B cell (primary cell): ENCODE measurements around the gene MEGF11. TPM values are rescaled to one million over a fixed set of nuclear protein-coding genes. Genes with fewer than 3 reads are reported as not detected.

Source experiments
- ATAC-seq: fragments of 200-7000 bp; cut with Tn5 transposase; one replicate; pipeline ENCODE4 v1.10.0; 2021; ENCODE audit warnings: low read depth, mild to moderate bottlenecking, moderate number of reproducible peaks, moderate library complexity
- CTCF ChIA-PET: fragments of 350-600 bp; sonication (Branson Sonifier 250); formaldehyde crosslinking; loops from one replicate; lab custom pipeline; 2021; ENCODE audit warnings: antibody characterized with exemption, inconsistent platforms; lab: Charles Lee
- POLR2A ChIA-PET: fragments of 350-600 bp; sonication (Branson Sonifier 250); formaldehyde crosslinking; loops from one replicate; lab custom pipeline; 2021; ENCODE audit warnings: antibody characterized with exemption; lab: Charles Lee
- DNase-seq: peaks from one replicate; pipeline ENCODE4 v3.0.0; 2013
- H2AFZ ChIP-seq: 2 replicates; pipeline ENCODE4 v1.6.1; 2012; ENCODE audit warnings: mild to moderate bottlenecking, low read depth, low read length; ENCODE audit not compliant: insufficient read depth, poor library complexity, severe bottlenecking
- H3K27ac ChIP-seq, 2 donors: 1 replicate in 1 of 2; 2 replicates in 1 of 2; pipeline ENCODE4 v1.5.1; 2012 to 2013; ENCODE audit warnings: low read length in 2 of 2, mild to moderate bottlenecking in 2 of 2, moderate library complexity in 1 of 2
- H3K27me3 ChIP-seq, 4 experiments: fragments of 200-600 bp in 1 of 4; sonication (generic) in 1 of 4; replicated peaks in 1 of 4; 1 replicate in 2 of 4; 2 replicates in 2 of 4; pipeline versions ENCODE4 v1.6.1 to v1.7.0; 2013 to 2016; ENCODE audit warnings: low read length in 3 of 4, mild to moderate bottlenecking in 2 of 4, mixed read lengths in 1 of 4, moderate library complexity in 1 of 4; ENCODE audit not compliant: insufficient read depth in 4 of 4, control insufficient read depth in 3 of 4; ENCODE audit errors: control extremely low read depth in 1 of 4
- H3K36me3 ChIP-seq, 2 experiments: replicated peaks in 1 of 2; 1 replicate in 1 of 2; 2 replicates in 1 of 2; pipeline versions ENCODE4 v1.6.1 to v1.7.1; 2013; ENCODE audit warnings: low read length in 1 of 2; ENCODE audit not compliant: insufficient read depth in 2 of 2, control insufficient read depth in 1 of 2; ENCODE audit errors: control extremely low read depth in 1 of 2, extremely low read depth in 1 of 2
- H3K4me1 ChIP-seq, 2 donors: fragments of 200-600 bp in 1 of 2; sonication (generic) in 1 of 2; 1 replicate in 1 of 2; 2 replicates in 1 of 2; pipeline versions ENCODE4 v1.5.1 to v1.6.1; 2013 to 2017; ENCODE audit warnings: low read length in 2 of 2; ENCODE audit not compliant: control insufficient read depth in 2 of 2, insufficient read depth in 2 of 2
- H3K4me2 ChIP-seq: replicated peaks from 2 replicates; pipeline ENCODE3; 2012; ENCODE audit warnings: mild to moderate bottlenecking, low read depth, low read length; ENCODE audit not compliant: poor library complexity, severe bottlenecking
- H3K4me3 ChIP-seq, 5 experiments: fragments of 200-600 bp in 1 of 5; sonication (generic) in 1 of 5; 1 replicate in 3 of 5; 2 replicates in 2 of 5; pipeline versions ENCODE4 v1.5.1 to v1.7.0; 2011 to 2016; ENCODE audit warnings: low read length in 4 of 5, mild to moderate bottlenecking in 4 of 5, low read depth in 2 of 5, control low read depth in 1 of 5, moderate library complexity in 1 of 5; ENCODE audit not compliant: insufficient read depth in 1 of 5; ENCODE audit errors: control extremely low read depth in 1 of 5, extremely low read depth in 1 of 5
- H3K79me2 ChIP-seq: fragments of 200-600 bp; sonication (generic); one replicate; pipeline ENCODE4 v1.6.0; 2016; ENCODE audit warnings: low read length; ENCODE audit not compliant: control insufficient read depth, insufficient read depth
- H3K9ac ChIP-seq: fragments of 200-600 bp; sonication (generic); 2 replicates; pipeline ENCODE4 v1.6.1; 2017; ENCODE audit warnings: mild to moderate bottlenecking, low read length, moderate library complexity
- H3K9me3 ChIP-seq, 3 donors: one replicate each; pipeline versions ENCODE4 v1.6.1 to v1.7.1; 2013; ENCODE audit warnings: low read length in 2 of 3; ENCODE audit not compliant: control insufficient read depth in 2 of 3, insufficient read depth in 1 of 3; ENCODE audit errors: control extremely low read depth in 1 of 3
- H4K20me1 ChIP-seq: 2 replicates; pipeline ENCODE4 v1.6.0; 2012; ENCODE audit warnings: mild to moderate bottlenecking, low read length; ENCODE audit not compliant: insufficient read depth, control insufficient read depth, poor library complexity, severe bottlenecking
- H3K27ac Mint-ChIP-seq: one replicate; pipeline ENCODE4 v1.8.0; 2021; ENCODE audit warnings: mixed read lengths
- H3K27me3 Mint-ChIP-seq: one replicate; pipeline ENCODE4 v1.8.0; 2021; ENCODE audit warnings: mixed read lengths
- H3K4me1 Mint-ChIP-seq: one replicate; pipeline ENCODE4 v1.8.0; 2021; ENCODE audit warnings: mixed read lengths
- H3K4me3 Mint-ChIP-seq: one replicate; pipeline ENCODE4 v1.8.0; 2021; ENCODE audit warnings: mixed read lengths
- H3K9me3 Mint-ChIP-seq: one replicate; pipeline ENCODE4 v1.8.0; 2022; ENCODE audit warnings: mixed read lengths; ENCODE audit not compliant: insufficient read depth
- EZH2 ChIP-seq: IDR thresholded peaks from 2 replicates; pipeline ENCODE4 v1.6.1; 2012; ENCODE audit warnings: borderline replicate concordance, low read depth, mild to moderate bottlenecking, moderate library complexity, low read length; ENCODE audit not compliant: insufficient read depth, poor library complexity, severe bottlenecking
- WGBS: methylation state at CpG from one replicate; pipeline ENCODE4 v1.1.5; 2013; ENCODE audit warnings: missing lambda C conversion rate; ENCODE audit not compliant: insufficient coverage; 5-methylcytosine and 5-hydroxymethylcytosine counted together
- intact Hi-C: fragments of 100-400 bp; cut with micrococcal nuclease; formaldehyde crosslinking; loops from one replicate; pipeline ENCODE4 v1.10.0; 2022
- polyA plus RNA-seq: library from polyadenylated mRNA; depleted of rRNA; stranded (reverse); fragments of >200 nt; gene quantifications from 2 replicates; pipeline ENCODE4 v1.2.3, GENCODE V29; 2012
- total RNA-seq, 2 donors: library from RNA; stranded (reverse); fragments of 120-200 nt in 1 of 2; gene quantifications; 1 replicate in 1 of 2; 2 replicates in 1 of 2; pipeline versions ENCODE4 v1.2.3 to v1.2.4, GENCODE V29; 2013 to 2022
- TF ChIP-seq, protein P1 (sequence below): fragments of 200-600 bp; IDR thresholded peaks from one replicate; pipeline ENCODE4 v1.8.0; 2022; ENCODE audit warnings: antibody characterized with exemption, mild to moderate bottlenecking

MEGF11 gene
- total and polyA plus RNA-seq, 2 donors (not counting 1 experiment from before 2014, with no cell fraction given), result 0.04 to 0.34 TPM

DNA sequence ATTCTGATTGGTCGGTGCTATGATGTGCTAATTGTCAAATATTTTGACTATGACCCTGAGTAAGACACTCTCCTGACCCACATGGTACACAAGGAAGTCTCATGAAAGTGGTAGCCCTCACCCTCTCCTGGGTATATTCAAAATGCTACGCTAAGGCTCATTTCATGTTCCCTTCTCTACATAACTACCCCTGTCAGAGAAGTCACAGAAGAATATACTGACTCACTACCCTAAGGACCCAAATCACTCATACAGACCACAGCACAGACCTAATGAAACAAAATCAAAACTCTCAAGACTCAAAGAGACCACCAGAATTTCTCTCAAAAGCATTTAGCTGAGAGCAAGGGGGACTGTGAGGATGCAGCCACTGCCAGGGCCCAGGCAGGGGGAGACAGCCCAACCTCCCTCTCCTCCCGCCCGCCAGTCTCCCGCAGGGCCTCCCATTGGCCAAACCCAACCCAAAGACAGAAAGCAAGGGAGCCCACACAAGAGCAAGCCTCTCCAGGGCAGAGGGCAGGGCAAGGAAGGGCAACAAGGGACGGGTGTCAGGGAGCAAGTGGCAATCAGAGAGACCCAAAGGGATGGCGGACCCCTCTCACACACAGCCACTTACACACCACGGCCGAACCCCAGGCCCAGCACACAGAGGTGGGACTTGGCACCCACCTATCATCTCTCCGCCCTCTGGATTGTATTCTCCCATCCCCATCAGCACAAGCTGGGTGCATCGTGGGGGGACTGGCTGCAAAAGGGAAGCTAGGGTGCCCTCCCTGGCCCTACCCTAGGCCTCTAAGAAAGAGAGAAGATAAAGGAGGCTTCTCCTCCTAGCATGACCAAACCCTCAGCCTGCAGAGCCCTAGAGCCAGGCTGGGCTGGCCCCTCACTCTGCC, 41.6 kb downstream of the MEGF11 start:
- no peak overlapping the region for H3K9ac ChIP-seq
- ATAC-seq, result no peak
- H3K27me3 ChIP-seq, result no peaks in the 10 kb centered on the region
- no peak overlapping the region for H3K27ac ChIP-seq
- Mint-ChIP-seq H3K9me3 (peaks cover 1% of the 10 kb centered on the region), H3K27ac (no peak overlapping the region), H3K4me3 (no peak overlapping the region), H3K4me1 (no peaks in the 10 kb centered on the region), H3K27me3 (peaks cover 4% of the 10 kb centered on the region)
- no peak overlapping the region for H3K4me3 ChIP-seq
- no peaks in the 10 kb centered on the region for H3K79me2 ChIP-seq
- H3K4me2 ChIP-seq, result no peak overlapping the region
- intact Hi-C loops, result no loop called here
- 92% methylated on average over 10 of the region's 11 CpGs for WGBS
- no peaks in the 10 kb centered on the region for H3K9me3 ChIP-seq
- no peaks in the 10 kb centered on the region for H3K36me3 ChIP-seq
- H2AFZ ChIP-seq, result no peak overlapping the region
- DNase-seq, result no peak
- H4K20me1 ChIP-seq, result no peaks in the 10 kb centered on the region
- POLR2A ChIA-PET, result no interaction called here
- TF ChIP-seq, protein P1, sequence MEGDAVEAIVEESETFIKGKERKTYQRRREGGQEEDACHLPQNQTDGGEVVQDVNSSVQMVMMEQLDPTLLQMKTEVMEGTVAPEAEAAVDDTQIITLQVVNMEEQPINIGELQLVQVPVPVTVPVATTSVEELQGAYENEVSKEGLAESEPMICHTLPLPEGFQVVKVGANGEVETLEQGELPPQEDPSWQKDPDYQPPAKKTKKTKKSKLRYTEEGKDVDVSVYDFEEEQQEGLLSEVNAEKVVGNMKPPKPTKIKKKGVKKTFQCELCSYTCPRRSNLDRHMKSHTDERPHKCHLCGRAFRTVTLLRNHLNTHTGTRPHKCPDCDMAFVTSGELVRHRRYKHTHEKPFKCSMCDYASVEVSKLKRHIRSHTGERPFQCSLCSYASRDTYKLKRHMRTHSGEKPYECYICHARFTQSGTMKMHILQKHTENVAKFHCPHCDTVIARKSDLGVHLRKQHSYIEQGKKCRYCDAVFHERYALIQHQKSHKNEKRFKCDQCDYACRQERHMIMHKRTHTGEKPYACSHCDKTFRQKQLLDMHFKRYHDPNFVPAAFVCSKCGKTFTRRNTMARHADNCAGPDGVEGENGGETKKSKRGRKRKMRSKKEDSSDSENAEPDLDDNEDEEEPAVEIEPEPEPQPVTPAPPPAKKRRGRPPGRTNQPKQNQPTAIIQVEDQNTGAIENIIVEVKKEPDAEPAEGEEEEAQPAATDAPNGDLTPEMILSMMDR, result no peak
- TF ChIP-seq EZH2, result no peak
- no peaks in the 10 kb centered on the region for H3K4me1 ChIP-seq
- CTCF ChIA-PET, result no interaction called here

DNA sequence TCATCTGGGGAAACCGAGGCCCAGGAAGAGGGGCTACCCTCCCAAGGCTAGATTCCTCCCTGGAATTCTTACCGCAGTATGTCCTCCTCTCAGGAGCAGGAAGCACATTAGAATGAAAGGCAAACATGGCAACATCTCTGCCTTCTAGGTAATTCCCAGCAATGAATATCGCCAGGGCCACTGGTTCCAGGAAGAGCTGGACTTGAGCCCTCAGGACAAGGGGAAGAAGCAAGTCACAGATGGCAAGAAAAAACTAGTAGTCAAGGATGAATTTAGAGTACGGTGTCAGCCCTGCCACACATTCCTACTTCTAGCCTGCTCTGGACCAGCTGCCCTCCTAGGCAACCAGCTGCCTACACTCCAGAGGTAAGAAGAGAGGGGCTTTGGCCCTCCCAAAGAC, 42.9 kb downstream of the MEGF11 start:
- Histone ChIP-seq H3K36me3 (no peaks in the 10 kb centered on the region), H3K9me3 (no peaks in the 10 kb centered on the region), H3K79me2 (no peaks in the 10 kb centered on the region), H3K4me1 (no peaks in the 10 kb centered on the region), H3K9ac (no peak overlapping the region), H3K4me2 (no peak overlapping the region), H4K20me1 (no peaks in the 10 kb centered on the region), H3K27me3 (no peaks in the 10 kb centered on the region), H2AFZ (no peak overlapping the region), H3K27ac (no peak overlapping the region), H3K4me3 (no peak overlapping the region)
- 87% methylated on average over 4 of the region's 4 CpGs for WGBS
- Mint-ChIP-seq H3K9me3 (peaks cover 6% of the 10 kb centered on the region), H3K27ac (no peak overlapping the region), H3K27me3 (peaks cover 4% of the 10 kb centered on the region), H3K4me3 (no peak overlapping the region), H3K4me1 (no peaks in the 10 kb centered on the region)
- POLR2A ChIA-PET, result no interaction called here
- CTCF ChIA-PET, result no interaction called here
- ATAC-seq, result no peak
- intact Hi-C loops, result no loop called here
- TF ChIP-seq, protein P1, result no peak
- TF ChIP-seq EZH2, result no peak
- no peak for DNase-seq
